Adrenal gland (tissue), 12 donors: ENCODE measurements around the gene PDHX. TPM values are rescaled to one million over a fixed set of nuclear protein-coding genes. Genes with fewer than 3 reads are reported as not detected.

Experiments used
- DNase-seq, 7 donors: peaks; one replicate each; pipeline ENCODE4 v3.0.0-alpha.2; 2019 to 2020
- H3K27ac ChIP-seq, 5 donors: fragments of 200-600 bp; sonication (generic) in 4 of 5; 1 replicate in 3 of 5; 2 replicates in 2 of 5; pipeline versions ENCODE4 v1.5.1 to v1.8.0; 2016 to 2020; ENCODE audit warnings: mild to moderate bottlenecking in 1 of 5
- H3K27me3 ChIP-seq: fragments of 200-600 bp; 2 replicates; pipeline ENCODE4 v1.8.0; 2021
- H3K36me3 ChIP-seq, 2 donors: fragments of 200-600 bp; replicated peaks in 1 of 2; 1 replicate in 1 of 2; 2 replicates in 1 of 2; pipeline versions ENCODE4 v1.5.1 to v1.8.0; 2018 to 2022
- H3K4me1 ChIP-seq, 2 donors: fragments of 200-600 bp; replicated peaks in 1 of 2; 1 replicate in 1 of 2; 2 replicates in 1 of 2; pipeline versions ENCODE4 v1.5.1 to v1.8.0; 2018 to 2021
- H3K4me3 ChIP-seq, 4 donors: fragments of 200-600 bp; sonication (generic) in 3 of 4; one replicate each; pipeline ENCODE4 v1.5.1; 2016 to 2018
- H3K9me3 ChIP-seq, 3 donors: fragments of 200-600 bp; sonication (generic) in 1 of 3; replicated peaks in 1 of 3; 1 replicate in 2 of 3; 2 replicates in 1 of 3; pipeline versions ENCODE4 v1.5.1 to v1.8.0; 2016 to 2021
- CTCF ChIP-seq, 6 experiments: fragments of 450-650 bp in 4 of 6; fragments of 200-600 bp in 2 of 6; sonication (generic) in 1 of 6; IDR thresholded peaks; 1 replicate in 5 of 6; 2 replicates in 1 of 6; pipeline versions ENCODE4 v1.5.1 to v1.8.0; 2016 to 2021; ENCODE audit warnings: antibody characterized with exemption in 6 of 6, mild to moderate bottlenecking in 2 of 6, moderate library complexity in 1 of 6
- POLR2A ChIP-seq, 2 donors: fragments of 450-650 bp; IDR thresholded peaks; one replicate each; pipeline ENCODE4 v1.6.1; 2017; ENCODE audit warnings: antibody characterized with exemption in 2 of 2, mild to moderate bottlenecking in 2 of 2, moderate library complexity in 1 of 2
- WGBS, 4 donors: extraction: QIAGEN DNeasy Blood & Tissue Kit in 2 of 4; methylation state at CpG; one replicate each; pipeline versions ENCODE4 v1.1.5 to v1.1.7; 2013 to 2017; 5-methylcytosine and 5-hydroxymethylcytosine counted together
- intact Hi-C, 2 donors: fragments of 100-400 bp; cut with DNase I; formaldehyde crosslinking; loops; one replicate each; pipeline versions ENCODE4 v1.14.1 to v1.15.0; 2022 to 2023
- polyA plus RNA-seq, 3 donors: library from polyadenylated mRNA; stranded (reverse); fragments of 200-250 nt in 2 of 3; fragments of 350-450 nt in 1 of 3; fragmentation: Illumina TruSeq in 1 of 3; extraction: RNeasy Lipid Tissue Mini Kit (QIAGEN cat#74804) in 1 of 3; gene quantifications; one replicate each; pipeline ENCODE4 v1.2.3, GENCODE V29; 2013 to 2014
- total RNA-seq, 9 donors: library from RNA; depleted of rRNA in 4 of 9; stranded (reverse); fragments of >200 nt in 4 of 9; fragments of 120-200 nt in 1 of 9; fragmentation: NEBNext Ultra II Directional in 1 of 9; extraction: Animal tissue kit (Norgen Biotek cat#: 25700) in 1 of 9; gene quantifications; one replicate each; pipeline versions ENCODE4 v1.1.0 to v1.2.4, GENCODE V29; 2013 to 2023
- donor health status: healthy with polysubstance abuse.
- donor health status: Bipolar disorder and iron deficiency.
- donor health status: DM: yes; HTN: yes; CAD: no.
- donor health status: DM: no; HTN: no; CAD: no.
- donor health status: DM: no; HTN: no; CAD: no.
- donor health status: DM: yes; HTN: yes; CAD: no.

Gene PDHX
- total and polyA plus RNA-seq, 12 donors: 13.9 to 98.4 (median 45.6) TPM

- H3K4me3 ChIP-seq: no peak overlapping the region
- H3K9me3 ChIP-seq: no peaks in the 10 kb centered on the region
- peaks cover 0 to 3% of the 10 kb centered on the region in 2 donors for H3K4me1 ChIP-seq
- 65 to 78% (median 67%) methylated on average over 3 of the region's 3 CpGs for WGBS, 4 donors
- intact Hi-C loops: no loop called here
- peak overlapping the region in 2 of 5 donors; percentile 21 to 38 for H3K27ac ChIP-seq
- TF ChIP-seq CTCF (IDR thresholded peaks at IDR 0.05) (no peak), POLR2A (IDR thresholded peaks at IDR 0.05) (no peak)
- H3K27me3 ChIP-seq: no peaks in the 10 kb centered on the region
- no peaks in the 10 kb centered on the region for H3K36me3 ChIP-seq
- DNase-seq: peak in 2 of 7 donors; percentile 7 to 34
Measured at GRCh38 chr11:35035894-35036408, 119.5 kb downstream of the PDHX start.

DNA sequence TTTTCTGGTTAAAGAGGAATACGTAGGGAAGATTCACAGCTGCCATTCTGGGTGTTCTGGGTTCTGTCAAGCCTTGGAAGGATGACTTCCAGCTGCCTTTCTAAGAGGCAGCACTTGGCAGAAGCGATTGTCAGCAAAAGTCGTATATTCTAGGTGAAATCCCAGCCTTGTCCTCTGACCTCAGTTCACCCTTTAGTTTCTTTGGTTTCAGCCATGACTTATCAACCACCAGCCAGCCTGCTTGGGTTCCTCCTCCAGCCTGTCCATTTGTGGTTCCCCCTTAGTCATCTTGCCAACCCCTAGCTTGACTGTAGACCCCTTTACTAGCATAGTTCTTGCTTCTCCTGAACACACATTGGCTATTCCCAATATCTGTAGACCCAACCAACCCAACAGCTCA is 120.2 kb downstream of the PDHX start:
- Histone ChIP-seq H3K36me3 (no peaks in the 10 kb centered on the region), H3K4me1 (no peaks in the 10 kb centered on the region), H3K27ac (peak overlapping the region in 1 of 5 donors; percentile 21), H3K4me3 (no peak overlapping the region), H3K9me3 (no peaks in the 10 kb centered on the region), H3K27me3 (no peaks in the 10 kb centered on the region)
- intact Hi-C loops: no loop called here
- TF ChIP-seq POLR2A (IDR thresholded peaks at IDR 0.05) (no peak), CTCF (IDR thresholded peaks at IDR 0.05) (no peak)
- DNase-seq: no peak
- WGBS, 4 donors: 27 to 42% (median 32%) methylated on average over 3 of the region's 3 CpGs

DNA sequence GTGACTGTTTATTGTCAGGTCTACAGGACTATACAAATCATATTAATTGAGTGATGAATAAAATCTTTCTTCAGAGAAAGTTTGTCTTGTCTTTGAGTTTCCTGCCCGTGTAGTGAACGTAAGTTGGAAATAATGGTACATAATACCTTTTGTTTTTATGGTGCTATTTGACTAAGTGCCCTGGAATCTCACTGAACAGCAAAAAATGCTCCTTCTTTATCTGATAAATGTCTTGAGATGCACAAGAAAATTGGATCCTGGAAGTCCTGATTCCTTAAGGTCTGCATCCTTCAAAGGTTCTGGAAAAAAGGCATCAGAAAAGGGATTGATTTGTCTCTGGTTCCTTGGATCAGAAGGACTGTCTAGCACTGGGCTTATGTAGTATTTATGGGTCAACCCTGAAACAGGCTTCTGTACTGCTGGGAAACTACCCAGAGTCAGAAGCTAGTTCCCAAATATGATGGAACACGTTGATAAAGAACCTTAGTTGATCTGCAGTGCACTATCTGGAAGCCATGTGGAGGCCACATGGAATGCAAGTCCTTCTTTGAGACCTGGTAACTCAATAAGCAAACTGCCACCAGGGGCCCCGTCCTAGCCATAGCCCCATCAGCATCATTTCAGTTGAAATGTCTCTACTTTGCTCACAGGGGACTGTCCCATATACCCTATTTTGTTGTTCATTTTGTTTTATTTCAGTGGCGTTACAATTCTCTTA is 122.0 kb downstream of the PDHX start:
- no peaks in the 10 kb centered on the region for H3K4me1 ChIP-seq
- H3K4me3 ChIP-seq: no peak overlapping the region
- no peaks in the 10 kb centered on the region for H3K9me3 ChIP-seq
- intact Hi-C loops: no loop called here
- no peaks in the 10 kb centered on the region for H3K36me3 ChIP-seq
- 79 to 87% (median 82%) methylated on average over 5 of the region's 5 CpGs for WGBS, 4 donors
- TF ChIP-seq POLR2A (IDR thresholded peaks at IDR 0.05): no peak
- TF ChIP-seq CTCF (IDR thresholded peaks at IDR 0.05): no peak
- no peak for DNase-seq
- no peaks in the 10 kb centered on the region for H3K27me3 ChIP-seq
- H3K27ac ChIP-seq: no peak overlapping the region

DNA sequence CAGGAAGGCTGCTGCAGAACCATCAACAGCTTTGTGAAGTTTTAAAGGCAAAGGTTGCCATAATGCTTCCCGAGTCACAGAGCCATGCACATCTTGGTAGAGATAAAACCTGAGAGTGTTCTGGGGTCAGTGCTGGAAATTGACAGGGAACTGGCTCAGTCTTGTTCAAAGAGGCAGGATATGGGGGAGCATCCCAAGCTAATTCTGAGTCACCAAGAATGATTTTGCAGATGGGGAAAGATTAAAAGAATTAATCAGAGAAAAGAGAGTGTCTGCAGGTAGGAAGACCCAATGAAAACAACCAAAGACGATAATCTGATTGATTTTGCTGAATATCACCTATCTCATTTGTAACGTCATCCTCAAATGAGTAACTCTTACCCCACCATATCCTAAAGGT is 122.7 kb downstream of the PDHX start:
- Histone ChIP-seq H3K36me3 (no peaks in the 10 kb centered on the region), H3K27ac (no peak overlapping the region), H3K27me3 (no peaks in the 10 kb centered on the region), H3K4me1 (no peaks in the 10 kb centered on the region), H3K4me3 (no peak overlapping the region), H3K9me3 (no peaks in the 10 kb centered on the region)
- 76 to 88% (median 78%) methylated on average over 3 of the region's 3 CpGs for WGBS, 4 donors
- DNase-seq: no peak
- intact Hi-C loops: no loop called here
- TF ChIP-seq CTCF (IDR thresholded peaks at IDR 0.05) (no peak), POLR2A (IDR thresholded peaks at IDR 0.05) (no peak)
